GM18508 (cell line): Measurements from ENCODE around the gene PPP2R5C.
A peak's percentile ranks its signal among the peaks of the same experiment; 100 is the strongest.
"Not testable (repeated sequence)": the region's sequence is repeated elsewhere in the genome, so short reads cannot be mapped to it uniquely, and the experiment has no call there.

Experiments
- ATAC-seq: cut with Tn5 transposase; IDR thresholded peaks from one replicate; pipeline ENCODE4 v1.9.1; 2021; ENCODE audit warnings: moderate number of reproducible peaks; ENCODE audit not compliant: insufficient read depth, unreplicated experiment

Gene PPP2R5C

GRCh38 chr14:101726295-101726953 lies 35.1 kb upstream of the PPP2R5C start:
- no peak for ATAC-seq

DNA sequence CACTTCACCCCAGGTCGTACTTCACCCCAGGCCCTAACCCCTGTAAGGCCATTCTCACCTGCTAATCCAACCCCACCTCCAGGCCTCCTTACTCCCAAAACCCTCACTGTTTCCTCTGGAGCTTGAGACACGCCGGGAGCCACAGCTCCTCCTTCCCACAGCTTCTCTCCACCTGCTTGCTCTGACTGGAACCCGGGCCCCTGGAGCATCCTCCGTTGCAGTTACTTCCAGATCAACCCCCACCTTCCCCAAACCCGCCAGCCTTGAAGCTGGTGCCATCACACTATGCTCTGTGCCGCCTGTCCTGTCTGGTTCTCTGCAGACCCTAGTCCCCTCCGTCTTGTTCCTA lies 34.6 kb upstream of the PPP2R5C start:
- no peak for ATAC-seq

GRCh38 chr14:101727611-101728366 lies 33.7 kb upstream of the PPP2R5C start:
- ATAC-seq, result no peak

- ATAC-seq, result no peak
Observed at GRCh38 chr14:101728367-101728742, 33.2 kb upstream of the PPP2R5C start.

GRCh38 chr14:101729382-101729781 lies 32.1 kb upstream of the PPP2R5C start:
- ATAC-seq, result no peak

DNA sequence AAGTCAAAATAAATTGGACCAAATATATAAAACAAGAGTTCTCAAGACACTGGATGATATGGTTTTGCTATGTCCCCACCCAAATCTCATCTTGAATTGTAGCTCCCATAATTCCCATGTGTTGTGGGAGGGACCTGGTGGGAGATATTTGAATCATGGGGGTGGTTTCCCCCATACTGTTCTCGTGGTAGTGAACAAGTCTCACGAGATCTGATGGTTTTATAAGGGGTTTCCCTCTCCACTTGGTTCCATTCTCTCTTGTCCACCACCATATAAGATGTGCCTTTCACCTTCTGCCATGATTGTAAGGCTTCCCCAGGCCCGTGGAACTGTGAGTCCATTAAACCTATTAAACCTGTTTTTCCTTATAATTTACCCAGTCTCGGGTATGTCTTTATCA lies 31.4 kb upstream of the PPP2R5C start:
- not testable (repeated sequence) for ATAC-seq

DNA sequence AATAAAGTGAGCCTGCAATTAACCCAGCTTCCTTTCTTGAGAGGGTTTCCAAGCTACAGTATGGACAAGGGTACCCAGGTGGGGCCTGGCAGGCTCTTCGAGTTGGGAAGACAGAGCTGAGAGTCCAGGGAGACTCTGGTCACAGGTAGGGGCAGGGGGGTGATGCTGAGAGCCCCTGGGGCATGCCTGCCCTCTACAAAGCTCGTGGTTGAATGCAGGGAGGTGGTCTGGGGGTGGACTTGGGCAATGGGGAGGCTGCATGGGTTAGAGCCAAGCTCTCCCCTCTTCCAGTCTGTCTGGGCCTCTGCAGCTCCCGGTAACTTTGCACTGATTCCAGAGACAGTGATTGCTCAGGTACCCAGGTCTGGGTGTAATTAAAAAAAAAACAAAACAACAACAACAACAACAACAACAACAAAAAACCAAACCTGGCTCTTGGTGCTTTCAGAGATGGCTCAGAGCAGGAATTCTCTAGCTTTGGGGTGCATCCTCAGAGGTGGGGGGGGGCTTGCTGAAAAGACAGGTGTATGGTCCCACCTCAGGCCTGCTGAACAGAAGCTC lies 30.8 kb upstream of the PPP2R5C start:
- ATAC-seq, result no peak

DNA sequence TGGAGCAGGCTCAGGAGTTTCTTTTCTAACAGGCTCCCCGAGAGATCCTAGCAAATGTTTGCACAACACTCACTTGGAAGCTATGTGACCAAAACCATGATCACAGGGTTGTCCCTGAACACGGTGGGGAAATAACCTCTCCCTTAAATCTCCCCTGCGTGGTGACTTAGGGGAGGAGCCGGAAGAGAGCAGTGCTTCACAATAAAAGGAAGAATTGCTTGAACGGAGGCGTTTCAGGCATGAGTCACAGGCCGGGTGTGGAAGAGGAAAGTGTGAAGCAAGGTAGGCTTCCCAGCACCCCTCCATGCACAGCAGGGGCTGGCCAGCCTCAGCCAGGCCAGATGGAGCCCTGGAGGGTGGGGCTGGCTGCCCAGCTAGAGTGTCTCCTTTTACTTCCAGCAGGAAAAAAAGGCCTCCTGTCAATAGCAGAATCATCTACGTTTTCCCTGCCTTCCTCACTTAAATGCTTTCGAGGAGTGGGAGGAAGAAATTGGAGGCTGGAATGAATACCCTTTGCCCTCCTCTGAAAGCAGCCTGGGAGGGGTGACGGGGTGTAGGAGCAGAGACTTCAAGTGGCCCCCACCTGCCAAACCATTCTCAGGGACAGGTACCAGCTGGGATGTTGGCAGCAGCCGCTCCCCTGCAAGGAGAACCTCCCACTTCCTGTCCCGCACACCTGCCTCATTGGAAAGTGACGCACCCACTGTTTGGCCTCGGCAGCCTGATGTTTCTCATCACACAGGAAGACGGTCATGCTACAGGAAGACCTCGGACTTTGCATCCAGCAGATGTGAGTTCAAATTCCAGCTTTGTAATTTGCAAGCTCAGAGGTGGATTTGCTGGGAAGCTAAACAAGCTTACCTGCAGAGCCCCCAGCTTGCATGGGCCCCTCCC lies 30.1 kb upstream of the PPP2R5C start:
- ATAC-seq, result peak; percentile 47

DNA sequence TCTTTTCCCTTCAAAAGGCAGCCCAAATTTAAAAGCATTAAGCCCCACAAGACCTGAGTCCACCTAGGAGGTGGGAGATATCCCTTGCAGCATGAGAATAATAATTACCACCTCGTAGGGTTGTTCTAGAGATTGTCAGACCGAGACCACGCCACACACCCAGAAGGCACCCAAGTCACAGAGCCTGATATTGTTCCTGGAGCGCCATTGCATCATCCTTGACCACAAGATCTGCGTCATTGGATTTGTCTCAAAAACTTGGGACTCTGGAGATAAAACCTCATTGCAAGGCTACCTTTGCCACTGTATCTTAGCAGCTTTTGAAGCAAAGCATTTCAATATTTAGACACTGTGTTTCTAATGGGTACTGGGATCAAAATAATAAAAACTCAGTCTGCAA lies 29.4 kb upstream of the PPP2R5C start:
- ATAC-seq, result no peak

DNA sequence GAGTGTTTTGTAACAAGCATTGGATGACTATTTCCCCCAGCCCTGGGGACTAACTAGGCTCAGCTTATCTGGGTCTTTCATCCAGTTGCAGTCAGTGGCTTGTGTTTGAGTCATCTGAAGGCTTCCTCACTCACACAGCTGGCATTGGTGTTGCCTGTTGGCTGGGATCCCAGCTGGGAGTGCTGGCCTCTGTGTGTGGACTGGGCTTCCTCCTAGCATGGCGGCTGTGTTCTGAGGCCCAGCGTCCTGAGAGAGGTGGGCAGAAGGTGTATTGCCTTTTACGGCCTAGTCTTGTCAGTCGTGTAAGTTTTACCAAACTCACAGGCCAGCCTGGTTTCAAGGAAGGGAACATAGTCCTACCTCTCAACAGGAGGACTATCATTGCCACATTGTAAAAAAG lies 28.3 kb upstream of the PPP2R5C start:
- no peak for ATAC-seq

DNA sequence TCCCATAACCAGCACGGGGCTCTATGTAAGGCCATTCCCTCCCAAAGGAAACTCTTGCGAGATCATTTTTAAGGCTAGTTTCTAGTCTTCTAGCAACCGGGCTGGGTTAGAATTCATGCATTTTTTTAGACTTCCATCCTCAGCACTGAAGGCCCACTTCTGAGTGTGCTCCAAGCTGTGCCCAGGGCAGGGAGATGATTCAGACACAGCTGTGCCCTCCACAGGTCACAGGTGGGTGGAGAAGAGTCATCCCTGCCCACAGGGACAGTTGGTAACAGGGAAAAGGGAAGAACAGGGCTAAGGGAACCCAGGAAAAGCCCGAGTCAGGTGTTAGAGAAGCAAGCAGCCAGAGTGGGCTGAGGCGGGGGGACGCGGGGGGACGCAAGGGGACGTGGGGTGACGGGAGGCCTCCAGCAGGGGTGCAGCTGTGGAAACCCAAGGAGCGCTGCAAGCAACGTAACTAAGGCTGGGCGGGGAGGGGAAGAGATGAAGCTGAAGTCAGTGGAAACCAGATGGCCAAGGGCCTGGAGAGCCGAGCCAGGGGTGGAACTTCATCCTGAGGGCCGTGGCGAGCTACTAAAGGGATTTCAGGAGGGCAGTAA lies 27.2 kb upstream of the PPP2R5C start:
- ATAC-seq, result no peak

DNA sequence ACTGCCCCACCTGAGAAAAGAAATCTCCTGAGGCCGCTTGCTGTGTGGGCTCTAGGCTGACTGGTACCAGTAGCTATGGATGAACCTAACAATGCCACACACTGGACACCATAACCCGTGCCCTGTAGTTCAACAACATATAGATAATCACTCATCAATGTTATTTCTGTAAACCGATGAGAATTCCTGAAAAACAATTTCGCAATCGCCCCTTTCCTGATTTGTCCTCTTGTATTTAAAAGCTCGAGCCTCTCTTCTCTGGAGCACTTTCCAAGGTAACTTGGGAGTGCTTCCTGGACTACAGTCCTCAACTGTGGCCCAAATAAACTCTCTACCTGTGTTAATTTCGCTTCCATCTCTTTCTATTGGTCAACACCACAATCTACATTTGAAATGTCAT lies 26.1 kb upstream of the PPP2R5C start:
- ATAC-seq, result no peak

- ATAC-seq, result no peak
Observed at GRCh38 chr14:101736071-101736470, 25.4 kb upstream of the PPP2R5C start.

DNA sequence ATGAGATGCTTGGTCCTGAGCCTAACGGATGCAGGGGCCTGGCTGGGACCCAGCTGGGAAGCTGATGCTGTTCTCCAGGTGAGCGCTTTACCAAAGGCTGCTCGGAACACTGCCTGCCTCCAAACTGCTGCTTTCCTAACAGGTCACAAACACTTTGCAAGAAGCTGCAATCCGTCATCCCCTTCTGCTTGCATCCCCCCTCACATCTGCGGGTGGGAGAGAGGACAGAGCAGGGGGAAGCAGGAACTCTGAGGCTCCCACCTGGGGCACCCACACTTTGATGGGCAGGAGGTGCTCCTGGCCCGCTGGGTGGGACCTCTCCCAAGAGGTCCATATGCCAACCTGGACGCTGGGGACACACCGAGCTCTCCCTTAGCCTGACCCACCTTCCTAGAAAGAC lies 24.9 kb upstream of the PPP2R5C start:
- ATAC-seq, result no peak

DNA sequence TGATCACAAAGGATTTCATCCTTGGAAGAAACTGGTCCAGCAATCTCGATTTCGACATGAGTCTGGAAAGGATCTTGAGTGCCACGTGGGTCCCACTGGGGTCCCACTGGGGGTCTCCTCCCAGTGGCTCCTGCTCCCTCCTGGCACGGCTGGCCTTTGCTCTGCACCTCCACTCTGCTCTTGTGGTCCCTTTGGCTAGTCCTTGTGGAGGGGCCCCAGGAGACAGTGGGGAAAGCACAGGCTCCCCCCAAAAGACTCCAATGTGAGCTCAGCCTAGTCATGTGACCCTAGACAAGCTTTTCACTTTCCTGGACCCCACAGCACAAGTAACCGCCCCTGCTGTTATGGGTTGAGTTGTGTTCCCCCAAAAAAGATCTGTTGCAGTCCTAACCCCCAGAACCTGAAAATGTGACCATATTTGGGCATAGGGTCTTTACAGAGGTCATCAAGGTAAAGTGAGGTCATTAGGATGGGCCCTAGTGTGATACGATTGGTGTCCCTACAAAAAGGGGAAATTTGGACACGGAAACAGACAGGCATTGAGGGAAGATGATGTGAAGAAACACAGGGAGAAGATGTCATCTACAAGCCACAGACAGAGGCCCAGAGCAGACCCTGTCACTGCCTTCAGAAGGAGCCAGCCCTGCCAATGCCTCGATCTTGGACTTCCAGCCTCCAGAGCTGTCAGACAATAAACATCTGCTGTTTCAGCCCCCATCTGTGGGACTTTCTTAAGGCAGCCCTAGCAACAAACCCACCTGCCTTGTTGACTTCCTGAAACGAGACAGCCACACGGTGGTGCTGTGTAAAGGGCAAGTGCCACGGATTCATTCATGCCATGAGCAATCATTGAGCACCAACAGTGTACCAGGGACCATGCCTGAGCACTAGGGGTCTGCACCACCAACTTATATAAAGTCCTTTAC lies 23.8 kb upstream of the PPP2R5C start:
- ATAC-seq, result no peak

GRCh38 chr14:101738703-101739320 lies 22.7 kb upstream of the PPP2R5C start:
- no peak for ATAC-seq

DNA sequence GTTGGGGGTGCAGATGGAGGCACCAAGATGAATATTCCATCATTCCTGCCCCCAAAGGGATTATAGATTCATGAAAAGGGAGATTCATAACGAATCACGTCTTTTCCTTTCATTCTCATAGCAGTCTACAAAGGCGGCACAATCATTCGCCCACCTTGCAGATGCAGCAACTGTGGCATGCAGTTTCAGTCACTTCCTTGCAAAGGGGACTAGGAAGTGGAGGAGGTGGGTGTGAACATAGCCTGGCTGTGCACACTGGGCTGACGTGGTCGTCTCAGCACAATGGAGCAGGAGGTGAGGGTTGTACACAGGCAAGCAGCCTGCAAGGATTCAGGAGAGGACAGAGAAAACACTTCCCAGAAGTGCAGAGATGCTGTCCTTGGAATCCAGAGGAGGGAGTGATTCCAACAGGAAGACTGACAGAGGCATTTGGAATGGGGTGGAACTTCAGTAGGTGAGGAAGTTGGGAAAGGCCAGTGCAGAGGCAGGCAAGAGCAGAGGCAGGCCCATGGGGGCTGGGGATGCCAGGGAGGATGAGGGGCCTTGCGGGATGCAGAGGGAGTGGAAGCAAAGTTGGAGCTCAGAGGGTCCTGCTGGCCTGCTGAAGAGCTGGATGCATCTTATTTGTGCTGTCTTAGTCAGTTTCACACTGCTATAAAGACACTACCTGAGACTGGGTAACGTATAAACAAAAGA lies 21.9 kb upstream of the PPP2R5C start:
- ATAC-seq, result no peak

GRCh38 chr14:101740981-101741380 lies 20.5 kb upstream of the PPP2R5C start:
- no peak for ATAC-seq
